Iris pigment epithelial cell (primary cell): ENCODE data around the gene DMKN.

Experiments
- DNase-seq: peaks from one replicate; pipeline ENCODE4 v3.0.0-alpha.2; 2011; ENCODE audit warnings: low read depth

The DMKN gene, protein sequence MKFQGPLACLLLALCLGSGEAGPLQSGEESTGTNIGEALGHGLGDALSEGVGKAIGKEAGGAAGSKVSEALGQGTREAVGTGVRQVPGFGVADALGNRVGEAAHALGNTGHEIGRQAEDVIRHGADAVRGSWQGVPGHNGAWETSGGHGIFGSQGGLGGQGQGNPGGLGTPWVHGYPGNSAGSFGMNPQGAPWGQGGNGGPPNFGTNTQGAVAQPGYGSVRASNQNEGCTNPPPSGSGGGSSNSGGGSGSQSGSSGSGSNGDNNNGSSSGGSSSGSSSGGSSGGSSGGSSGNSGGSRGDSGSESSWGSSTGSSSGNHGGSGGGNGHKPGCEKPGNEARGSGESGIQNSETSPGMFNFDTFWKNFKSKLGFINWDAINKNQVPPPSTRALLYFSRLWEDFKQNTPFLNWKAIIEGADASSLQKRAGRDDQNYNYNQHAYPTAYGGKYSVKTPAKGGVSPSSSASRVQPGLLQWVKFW

DNA sequence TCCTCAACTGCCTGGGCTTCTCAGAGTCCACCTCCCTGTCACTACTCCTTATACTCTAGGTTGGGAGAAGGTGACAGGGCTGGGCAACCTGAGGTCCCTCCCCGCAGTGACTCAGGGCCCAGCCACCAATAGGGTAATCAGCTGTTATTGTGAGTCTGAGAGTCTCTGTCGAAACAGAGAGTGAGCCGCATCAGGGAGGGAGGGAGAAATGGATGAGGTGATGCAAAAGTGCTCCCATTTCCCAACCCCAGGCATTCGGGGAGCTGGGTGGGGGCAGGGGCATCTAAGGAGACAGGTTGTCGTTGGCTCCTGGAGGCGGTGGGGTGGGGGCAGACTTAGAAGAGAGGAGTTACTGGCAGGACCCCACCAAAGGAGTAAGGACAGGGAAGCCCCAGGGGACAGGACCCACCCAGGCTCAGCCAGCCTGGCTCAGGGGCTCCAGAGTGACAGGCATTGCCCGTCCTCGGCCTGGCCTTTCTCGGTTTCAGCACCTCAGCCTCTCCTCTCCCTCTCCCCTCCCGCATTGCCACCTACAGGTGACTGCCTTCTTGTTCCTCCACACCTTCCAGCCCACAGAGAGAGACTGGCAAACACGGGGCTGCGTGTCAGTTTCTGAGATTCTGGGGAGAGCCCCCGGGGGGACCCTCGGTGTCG, at the start of gene DMKN:
Gene DMKN (minus strand): TSS at position 22 of the 654 bp plus-strand sequence. CDS start 174 bp downstream, outside the sequence.
- peak; percentile 58 for DNase-seq

DNA sequence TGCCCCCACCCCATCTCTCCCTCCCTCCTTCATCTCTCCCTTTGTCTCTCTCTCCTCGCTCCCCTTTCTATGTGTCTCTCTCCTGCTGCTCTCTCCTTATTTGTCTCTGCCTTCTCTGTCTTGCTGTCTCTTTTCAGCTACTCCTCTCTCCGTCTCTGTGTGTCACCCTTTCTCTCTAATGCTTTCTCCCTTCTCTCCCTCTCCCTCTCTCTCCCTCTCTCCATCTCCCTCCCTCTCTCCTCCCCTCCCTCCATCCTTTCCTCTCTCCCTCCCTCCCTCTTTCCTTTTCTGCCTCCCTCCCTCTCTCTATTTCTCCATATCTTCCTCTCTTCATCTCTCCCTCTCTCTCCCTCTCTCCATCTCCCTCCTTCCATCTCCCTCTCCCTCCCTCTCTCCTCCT, 49.3 kb upstream of the DMKN start:
- no peak for DNase-seq

DNA sequence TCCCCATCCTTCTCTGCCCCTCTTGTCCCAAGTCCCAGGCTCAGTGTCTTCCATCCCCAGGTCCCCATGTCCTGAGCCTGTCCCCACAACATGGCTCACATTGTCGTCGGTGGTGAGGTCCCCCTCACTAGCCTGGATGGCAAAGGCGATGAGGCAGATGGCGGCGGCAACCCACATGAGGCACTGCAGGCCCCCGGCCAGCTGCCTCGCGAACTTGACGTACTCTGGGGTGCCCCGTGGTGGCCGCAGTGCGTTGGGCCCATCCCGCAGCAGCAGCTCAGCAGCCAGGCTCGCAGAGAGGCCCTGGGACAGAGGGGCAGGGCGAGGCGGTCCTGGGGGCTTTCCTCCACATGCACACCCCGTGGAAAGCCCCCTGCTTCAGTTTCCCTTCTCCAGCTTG, 48.9 kb upstream of the DMKN start:
- DNase-seq, result no peak

GRCh38 chr19:35561436-35561835, 48.0 kb upstream of the DMKN start:
- DNase-seq, result no peak

DNA sequence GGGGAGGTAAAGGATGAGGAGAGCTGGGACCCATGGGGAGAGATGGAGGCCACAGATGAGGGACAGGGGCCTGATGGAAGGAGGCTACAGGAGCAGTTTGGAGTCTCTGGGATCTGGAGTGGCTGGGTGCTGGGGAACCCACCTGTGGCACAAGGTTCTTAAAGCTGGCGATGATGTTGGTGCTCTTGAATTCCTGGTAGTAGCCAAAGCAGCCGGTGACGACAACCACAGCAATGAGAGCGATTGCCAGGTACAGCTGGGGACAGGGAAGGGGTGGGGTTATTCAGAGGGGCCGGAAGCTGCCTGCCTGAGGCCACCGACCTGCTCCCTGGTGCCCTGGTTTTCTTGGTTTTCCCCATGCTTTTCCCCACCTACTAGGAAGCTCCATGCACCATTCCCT, 47.2 kb upstream of the DMKN start:
- no peak for DNase-seq

DNA sequence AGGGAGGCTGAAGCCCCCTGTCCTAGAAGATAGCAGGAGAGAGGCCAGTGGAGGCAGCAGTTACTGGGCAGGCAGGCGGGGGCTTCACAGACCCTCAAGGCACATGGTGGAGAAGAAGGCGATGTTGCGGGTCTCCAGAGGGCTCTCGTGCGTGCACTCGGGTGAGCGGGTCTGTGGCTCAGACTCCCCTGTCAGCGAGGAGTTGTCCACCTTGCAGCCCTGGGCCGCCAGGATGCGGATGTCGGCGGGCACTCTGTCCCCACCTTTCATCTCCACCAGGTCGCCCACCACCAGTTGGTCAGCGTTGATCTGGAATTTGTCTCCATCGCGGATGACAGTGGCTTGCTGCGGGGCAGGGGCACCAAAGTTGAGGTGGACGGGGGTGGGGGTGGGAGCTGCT, 46.8 kb upstream of the DMKN start:
- no peak for DNase-seq

GRCh38 chr19:35559781-35560180, 46.3 kb upstream of the DMKN start:
- DNase-seq, result no peak

- no peak for DNase-seq
Measured at GRCh38 chr19:35559281-35559659, 45.8 kb upstream of the DMKN start.

DNA sequence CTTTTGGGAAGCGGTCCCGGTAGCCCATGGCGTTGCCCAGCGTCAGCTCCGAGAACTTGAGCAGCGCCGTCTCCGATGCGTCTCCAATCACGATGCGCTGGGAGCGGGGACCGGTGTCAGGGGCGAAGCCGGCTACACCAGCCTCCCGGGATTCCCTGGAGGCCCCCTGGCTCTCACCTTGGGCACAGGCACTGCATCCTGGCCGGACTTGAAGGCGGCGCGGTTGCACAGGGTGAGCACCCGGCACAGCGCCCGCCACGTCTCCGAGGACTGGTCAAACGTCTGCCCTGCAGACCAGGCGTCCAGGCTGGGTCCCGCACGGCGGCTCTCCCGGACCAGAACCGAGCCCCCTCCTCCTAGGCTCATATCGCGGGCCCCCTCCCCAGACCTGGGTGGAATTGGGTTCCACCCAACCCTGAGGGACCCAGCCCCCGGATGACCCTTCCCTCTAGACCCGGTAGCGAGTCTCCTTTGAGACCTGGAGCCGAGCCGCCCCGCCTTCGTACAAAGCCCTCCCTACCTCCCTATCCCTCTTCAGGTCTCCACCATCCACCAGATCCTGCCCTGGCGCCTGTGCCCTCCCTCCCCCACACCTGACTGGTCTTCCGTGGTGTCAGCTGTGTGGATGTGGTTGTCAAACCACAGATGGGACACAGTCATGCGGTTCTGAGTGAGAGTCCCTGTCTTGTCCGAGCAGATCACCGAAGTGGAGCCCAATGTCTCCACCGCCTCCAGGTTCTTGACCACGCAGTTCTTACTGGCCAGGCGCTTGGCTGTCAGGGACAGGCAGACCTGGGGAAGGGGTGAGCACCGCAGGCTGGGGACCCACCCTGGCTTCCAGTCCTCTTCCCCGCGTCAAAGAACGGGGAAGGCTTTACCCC, 45.2 kb upstream of the DMKN start:
- no peak for DNase-seq

DNA sequence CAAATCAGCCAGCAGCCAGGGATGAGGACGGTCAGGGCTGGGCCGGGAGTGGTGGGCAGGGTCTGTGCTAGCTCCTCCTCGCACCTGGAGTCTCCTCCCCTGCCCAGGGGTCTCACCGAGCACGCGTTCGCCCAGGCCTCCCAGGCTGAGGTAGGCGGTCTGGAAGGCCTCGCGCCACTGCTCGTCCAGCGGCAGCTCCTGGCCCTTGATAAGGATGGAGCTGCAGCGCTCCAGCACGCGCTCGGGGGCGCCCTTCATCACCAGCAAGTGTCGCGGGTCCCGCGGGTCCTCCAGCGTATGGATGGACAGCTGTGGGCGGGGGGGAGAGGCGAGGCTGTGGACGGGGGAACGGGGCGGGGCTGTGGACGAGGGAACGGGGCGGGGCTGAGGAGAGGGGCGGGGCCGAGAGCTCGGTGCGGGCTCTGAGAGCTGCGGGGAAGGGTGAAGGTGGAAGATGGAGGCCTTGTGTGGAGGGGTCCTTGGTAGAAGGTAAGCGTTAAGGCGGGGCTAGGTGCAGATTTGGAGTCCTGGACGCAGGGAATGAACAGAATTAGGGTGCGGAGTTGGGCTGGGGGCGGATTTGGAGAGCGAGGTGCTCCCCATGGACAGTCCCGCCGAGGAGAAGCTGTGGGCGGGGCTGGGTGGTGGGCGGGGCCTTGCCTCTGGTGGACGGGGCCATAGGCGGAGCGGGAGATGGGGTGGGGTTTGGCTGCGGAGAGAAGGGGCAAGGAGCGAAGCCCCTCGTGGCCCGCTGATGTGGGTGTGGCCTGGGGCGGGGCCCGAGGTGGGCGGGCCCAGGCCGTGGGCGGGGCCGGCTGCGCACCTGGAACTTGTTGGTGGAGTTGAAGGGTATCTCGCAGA, 44.3 kb upstream of the DMKN start:
- peak; percentile 56 for DNase-seq

DNA sequence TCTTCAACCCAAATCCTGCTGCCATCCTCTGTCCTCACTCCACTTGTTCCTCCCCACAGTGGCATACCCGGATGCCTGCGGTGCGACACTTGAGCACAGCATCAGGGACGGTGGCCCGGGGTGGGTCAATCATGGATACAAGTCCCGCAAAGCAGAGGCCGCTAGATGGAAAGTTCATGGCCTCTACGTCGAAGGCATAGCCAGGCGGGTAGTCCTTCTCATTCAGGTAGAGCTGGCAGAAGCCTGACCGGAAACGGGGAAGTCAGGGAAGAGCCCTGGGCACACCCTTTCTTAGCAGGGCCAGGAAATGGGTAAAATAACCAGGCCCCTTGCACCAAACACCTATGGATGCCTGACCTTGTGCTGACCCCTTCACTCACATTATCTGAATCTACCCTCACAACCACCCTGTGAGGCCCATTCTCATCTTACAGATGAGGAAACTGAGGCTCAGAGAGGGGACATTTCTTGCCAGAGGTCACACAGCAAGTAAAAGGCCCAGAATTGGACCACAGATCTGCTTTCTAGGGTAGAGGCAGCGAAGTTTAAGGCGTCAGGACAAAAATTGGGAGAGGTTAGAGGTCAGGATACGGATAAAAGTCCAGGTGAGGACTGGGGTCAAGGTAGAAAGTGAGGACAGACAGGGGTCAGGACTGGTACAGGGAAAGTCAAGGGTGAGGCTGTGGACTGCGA, 43.5 kb upstream of the DMKN start:
- DNase-seq, result no peak

- no peak for DNase-seq
Measured at GRCh38 chr19:35556025-35556590, 42.7 kb upstream of the DMKN start.

DNA sequence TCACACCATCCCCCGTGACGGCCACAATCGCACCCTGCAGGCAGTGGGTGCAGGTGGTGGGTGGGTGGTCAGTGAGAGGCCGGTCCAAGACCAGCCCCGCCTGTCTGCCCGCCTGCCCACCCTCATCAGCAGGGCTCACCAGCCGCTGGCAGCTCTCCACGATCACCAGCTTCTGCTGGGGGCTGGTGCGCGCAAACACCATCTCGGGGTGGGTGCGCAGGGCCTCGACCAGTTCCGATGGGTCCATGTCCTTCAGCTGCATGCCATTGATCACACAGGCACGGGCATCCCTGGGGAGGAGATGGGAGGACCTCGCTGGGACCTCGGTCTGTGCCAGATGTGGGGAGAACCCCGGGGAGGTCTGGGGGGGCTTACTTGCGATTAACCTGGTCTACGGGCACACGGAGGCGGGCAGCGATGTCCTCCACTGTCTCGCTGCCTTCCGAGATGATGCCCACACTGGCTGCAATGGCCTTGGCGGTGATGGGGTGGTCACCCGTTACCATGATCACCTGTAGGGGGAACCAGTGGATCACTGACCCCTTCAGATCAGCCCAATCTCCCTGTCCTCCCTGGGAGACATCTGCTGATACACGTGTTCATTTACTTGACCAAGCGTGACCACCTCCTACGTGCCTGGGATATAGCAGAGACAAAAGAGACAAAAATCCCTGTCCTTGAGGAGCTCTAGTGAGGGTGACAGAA, 42.0 kb upstream of the DMKN start:
- peak; percentile 12 for DNase-seq

- no peak for DNase-seq
Measured at GRCh38 chr19:35554076-35554475, 40.6 kb upstream of the DMKN start.

DNA sequence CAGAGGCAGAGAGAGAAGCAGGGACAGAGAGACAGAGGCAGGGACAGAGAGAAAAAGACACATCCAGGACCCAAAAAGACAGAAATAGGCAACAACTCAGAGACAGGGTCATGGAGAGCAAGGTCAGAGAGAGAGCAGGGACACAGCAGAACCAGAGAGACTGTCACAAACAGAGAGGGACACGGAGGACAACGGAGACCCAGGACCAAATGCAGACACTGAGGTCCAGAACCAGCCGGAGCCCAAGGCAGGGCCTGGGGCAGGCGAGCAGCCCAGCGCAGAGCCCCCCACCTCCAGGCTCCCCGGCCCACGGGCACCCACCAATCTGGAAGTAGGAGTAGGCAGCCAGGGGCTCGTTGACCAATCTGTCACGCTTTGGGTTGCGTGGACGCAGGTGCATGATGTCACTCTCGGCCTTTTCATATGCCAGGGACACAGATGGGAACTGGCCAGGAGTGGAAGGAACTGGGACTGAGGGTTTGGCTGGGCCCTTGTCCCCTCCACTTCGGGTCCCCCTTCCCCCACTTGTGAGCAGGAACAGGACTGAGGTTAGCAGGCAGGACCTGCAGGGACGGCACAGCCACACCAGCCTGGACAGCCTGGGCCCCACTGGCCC, 40.0 kb upstream of the DMKN start:
- DNase-seq, result no peak

DNA sequence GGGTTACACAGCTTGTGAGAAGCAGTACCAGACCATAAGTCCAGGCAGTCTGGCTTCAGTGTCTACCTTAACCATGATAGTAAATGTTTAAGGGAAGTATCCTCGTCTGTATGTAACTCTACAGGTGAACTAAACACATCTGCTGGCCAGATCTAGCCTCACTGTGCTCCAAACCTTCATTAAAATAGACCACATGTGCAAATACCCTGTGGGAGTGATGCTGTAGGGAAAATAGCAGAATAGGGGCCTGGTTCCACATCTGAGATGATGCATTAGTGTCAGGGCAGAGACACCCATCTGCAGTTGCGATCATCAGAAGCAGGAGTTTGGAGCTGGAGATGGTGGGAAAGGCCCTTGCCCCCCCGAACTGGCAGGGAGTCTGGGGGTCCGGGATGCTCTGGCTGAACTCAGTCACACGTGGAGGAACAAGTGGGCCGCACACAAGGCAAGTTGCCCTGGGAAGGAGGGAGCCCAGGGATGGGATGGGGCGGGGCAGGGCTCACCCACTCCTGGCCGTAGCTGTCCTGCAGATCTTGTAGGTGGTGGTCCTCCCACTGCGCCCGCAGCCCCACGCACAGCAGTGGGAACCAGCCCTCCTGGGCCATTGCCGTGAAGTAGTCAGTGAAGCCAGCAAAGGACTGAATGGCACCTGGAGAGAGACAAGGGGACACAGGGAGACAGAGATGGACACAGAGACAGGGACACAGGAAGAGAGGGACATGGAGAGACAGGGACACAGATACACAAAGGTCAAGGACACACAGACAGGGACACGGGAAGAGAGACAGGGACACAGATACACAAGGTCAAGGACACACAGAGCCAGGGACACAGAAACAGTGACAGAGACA, 39.3 kb upstream of the DMKN start:
- no peak for DNase-seq

DNA sequence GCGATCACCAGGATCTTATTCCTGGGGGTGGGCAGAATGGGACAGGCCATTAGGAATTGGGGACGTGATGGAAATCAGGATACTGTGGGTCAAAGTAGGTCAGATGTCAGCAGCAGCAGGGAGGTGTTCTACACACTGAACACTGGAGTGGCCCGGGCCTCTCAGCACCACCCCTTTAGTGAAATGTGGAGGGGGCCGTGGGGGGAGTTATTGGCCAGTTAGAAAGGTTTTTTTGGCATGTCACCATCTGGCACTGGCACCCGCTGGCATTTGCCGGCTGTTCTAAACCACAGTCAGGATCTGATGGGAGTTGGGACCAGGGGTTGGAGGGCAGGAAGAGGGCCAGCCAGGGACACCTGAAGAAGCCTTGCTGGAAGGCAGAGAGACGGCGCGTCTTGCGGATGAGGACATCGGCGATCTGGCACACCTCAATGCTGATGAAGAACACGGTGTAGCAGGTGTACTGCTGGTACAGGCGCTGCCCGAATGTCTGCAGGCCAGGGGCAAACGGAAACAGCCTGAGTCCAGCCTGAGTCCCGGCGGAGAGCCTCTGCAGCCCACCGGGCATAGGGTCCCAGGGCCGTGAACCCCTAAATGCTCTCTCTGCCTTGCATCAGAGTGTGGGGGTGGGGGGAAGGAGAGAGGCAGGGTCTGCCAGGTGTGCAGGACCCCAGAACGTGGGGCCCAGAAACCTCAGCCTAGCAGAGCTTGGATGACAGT, 37.8 kb upstream of the DMKN start:
- DNase-seq, result no peak
